NCI-H1105 treated with DMSO at 0.1 percent for 48 hours (cell line): ENCODE results near the gene IGF1R.

Experiments
- DNase-seq: peaks from one replicate; lab custom pipeline; 2025; lab: John Stamatoyannopoulos, UW

The IGF1R gene

DNA sequence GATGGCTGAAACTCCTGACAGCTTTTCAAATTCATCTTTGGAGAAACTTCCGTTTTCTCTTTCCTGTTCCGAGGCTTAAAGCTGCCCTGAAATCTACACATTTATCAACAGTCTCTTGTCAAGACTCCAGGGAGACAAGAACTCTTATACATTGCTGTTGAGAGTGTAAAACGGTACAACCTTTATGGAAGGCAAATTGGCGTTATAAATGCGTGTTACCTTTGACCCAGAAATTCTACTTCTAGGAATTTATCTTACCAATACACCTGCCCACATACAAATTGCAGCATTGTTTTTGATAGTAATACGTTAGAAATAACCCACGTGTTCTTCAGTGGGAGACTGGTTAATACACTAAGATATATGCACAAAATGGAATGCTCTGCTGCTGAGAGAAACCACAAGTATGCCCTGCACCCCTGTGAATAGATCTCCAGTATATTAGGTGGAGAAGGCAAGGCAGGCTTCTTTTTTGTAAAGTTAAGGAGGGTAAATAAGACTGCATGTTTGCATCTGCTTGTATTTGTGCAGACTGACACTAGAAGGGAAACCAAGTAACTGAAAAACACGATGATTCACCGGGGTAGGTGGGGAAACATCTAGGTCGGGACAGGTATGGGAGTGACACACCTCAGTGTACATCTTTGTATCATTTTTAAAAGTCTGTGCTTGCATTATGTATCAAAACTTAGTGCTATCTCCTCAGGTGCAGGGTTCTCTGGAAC lies 97.5 kb downstream of the IGF1R start:
- DNase-seq: no peak

DNA sequence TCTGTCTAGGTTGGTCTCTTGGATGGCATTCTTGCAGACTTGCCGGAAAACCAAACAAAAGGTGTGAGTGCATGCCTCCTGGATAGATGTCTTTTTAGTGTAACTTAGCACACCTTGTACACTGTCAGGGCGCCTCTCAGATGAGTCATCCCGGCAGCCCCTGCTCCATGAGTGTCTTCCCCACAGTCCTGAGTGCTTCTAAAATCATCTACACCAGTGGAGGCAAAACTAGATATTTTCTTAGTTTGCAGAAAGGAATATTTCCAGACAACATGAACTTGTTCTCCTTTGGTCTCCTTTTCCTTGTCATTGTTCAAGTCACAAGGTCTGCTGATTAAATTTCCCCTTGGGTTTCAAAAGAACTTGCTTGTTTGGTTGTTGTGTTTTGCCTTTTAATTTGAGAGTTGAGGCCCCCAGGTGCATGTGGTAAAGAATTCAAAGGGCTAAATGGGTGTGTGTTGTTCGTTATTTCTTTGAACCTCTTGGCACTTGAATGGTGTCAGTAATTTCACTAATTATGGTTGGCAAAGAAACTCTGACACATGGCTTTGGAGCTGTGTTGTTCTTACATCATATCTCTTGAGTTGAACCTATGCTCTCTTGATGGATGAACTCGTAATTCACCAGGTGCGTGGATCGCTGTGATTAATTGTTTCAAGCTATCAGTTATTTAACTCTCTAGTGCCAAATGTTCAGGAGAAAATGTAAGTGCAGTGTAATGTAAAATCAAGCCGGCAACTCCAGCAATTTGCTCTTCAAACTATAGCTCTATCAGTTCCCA lies 98.2 kb downstream of the IGF1R start:
- DNase-seq: peak; percentile 49

DNA sequence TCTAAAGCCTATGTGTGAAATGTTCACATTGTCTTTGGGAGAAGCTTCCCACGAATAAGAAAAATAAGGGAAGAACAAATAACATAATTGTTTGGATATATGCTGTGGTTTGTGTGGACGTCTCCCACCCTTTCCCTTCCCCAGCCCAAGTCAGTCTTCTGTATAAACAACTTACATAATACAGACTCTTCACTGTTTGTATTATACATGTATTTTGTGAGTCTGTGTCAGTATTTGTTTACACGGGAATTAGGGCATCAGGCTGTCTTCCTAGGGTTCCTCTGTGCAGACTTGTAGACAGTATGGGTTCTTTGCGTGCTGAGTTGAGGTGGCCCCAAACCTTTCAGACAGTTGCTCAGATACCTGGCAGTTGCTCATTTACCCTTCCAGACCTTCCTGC lies 103.4 kb downstream of the IGF1R start:
- no peak for DNase-seq

DNA sequence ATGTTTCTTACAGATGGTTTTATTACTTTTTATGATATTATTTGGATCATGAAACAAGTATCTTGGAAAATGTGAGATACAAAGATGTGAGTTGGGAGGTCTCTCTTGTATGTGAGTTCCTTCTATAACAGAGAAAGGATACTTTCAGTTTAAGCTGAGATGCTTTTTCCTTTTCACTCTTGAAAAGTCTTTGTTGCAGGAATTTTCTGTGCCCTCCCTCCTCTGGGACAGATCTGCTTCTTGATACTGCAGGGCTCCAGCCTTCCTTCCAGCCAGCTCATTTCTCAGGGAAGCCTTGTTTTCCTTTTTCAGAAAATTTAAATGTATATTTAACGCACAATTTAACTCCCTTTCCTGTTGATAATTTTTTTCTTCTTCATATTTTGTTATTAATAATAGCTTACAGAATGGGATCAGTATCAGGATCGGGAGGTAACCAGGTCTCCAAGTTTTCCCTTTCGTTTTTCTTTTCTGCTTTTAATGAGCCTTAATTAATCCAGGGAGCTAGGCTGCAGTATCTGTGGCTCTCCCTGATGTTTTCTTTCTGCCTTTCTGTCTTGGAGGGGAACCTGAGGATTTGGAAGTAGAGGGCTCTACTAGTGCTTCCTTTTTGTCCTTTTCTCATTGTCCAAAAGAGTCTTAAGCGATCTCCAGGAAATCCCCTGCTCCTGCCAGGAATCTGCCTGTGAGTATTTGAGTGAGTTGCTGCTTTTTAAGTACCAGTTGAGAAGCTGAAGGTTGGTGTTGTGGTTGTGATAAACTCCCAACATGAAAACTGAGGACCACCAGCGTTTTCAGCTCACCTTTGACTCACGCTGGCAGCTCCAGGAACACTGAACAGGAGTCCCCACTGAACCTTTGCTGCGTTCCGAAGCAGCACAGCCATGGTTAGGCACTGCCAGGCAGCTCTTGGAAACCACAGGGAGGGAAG lies 105.7 kb downstream of the IGF1R start:
- no peak for DNase-seq

- DNase-seq: no peak
Measured at GRCh38 chr15:98754657-98755022, 106.3 kb downstream of the IGF1R start.

GRCh38 chr15:98755138-98755537 lies 106.8 kb downstream of the IGF1R start:
- no peak for DNase-seq

DNA sequence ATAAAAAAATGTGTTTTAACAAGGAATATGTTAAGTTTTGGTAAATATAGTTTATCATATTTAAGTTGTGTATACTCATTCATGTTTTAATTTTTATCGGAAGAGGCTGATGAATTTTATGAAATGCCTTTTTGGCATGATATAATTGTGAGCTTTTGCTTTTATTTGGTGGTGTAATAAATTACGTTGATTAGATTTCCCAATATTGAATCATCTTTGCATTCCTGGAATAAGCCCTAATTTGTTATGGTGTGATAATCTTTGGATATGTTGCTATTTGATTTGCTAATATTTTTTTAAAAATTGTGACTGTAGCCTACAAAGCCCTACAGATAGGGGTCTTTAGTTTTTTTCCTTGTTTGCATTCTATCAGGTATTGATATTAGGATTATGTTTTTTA lies 107.4 kb downstream of the IGF1R start:
- DNase-seq: no peak

DNA sequence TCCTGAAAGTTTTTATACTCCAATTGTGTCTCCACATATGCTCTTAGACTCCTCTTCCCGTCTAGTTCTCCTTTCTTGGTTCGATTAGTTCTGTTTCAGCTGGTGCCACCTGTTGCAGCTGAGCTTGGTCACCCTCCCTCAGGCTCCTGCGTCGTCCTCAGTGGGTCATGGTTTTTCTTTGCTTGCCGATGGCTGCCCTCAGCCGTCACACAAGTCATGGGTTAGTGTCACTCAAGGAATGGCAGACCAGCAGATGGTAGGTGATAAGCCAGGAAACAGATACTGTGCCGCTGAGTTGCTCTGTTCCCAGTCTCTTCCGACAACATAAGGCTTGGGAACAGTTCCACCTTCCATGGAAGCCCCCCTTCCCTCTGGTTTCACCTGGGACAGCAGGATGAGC lies 109.9 kb downstream of the IGF1R start:
- DNase-seq: no peak

- DNase-seq: no peak
Measured at GRCh38 chr15:98759277-98759676, 110.9 kb downstream of the IGF1R start.

GRCh38 chr15:98760112-98760826 lies 111.9 kb downstream of the IGF1R start:
- DNase-seq: peak; percentile 85

DNA sequence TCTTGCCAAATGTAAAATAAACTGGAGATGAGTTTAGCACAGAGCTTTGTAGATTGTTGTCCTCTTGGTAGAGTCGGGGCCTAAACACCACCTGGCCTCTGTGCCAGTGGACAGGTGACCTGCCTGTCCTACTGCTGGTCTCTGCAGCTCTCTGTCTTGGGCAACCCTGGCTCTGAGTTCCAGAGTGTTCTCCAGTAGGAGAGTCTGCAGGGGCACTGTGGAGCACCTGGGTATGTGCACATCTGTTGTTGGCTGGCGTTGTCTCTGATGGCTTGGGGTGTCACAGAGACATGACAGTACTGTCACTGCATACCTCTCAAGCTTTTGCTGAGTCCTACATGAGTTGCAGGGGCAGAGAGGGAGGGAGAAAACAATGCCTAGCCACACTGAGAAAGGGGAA lies 112.6 kb downstream of the IGF1R start:
- DNase-seq: no peak

- no peak for DNase-seq
Measured at GRCh38 chr15:98763179-98763578, 114.8 kb downstream of the IGF1R start.

GRCh38 chr15:98764291-98764690 lies 116.0 kb downstream of the IGF1R start:
- DNase-seq: no peak

- no peak for DNase-seq
Measured at GRCh38 chr15:98765610-98766009, 117.3 kb downstream of the IGF1R start.

DNA sequence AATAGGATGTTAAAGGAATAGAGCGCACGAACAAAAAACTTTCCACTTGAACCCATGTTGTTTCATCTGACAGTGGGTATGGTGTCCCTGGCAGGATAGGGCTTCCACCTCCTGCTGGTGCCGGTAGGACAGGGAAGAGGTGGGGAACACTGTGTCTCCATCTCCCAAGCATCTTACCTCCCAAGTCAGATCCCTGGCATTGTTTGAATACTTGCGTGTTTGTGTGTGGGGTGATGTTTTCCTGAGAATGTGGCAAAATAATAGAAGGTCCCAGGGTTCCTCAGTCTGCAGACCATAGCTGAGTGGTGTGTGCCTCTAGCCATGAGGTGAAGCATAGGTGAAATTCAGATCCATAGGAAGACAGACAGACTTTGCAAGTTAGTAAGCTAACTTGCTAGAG lies 119.4 kb downstream of the IGF1R start:
- DNase-seq: no peak

DNA sequence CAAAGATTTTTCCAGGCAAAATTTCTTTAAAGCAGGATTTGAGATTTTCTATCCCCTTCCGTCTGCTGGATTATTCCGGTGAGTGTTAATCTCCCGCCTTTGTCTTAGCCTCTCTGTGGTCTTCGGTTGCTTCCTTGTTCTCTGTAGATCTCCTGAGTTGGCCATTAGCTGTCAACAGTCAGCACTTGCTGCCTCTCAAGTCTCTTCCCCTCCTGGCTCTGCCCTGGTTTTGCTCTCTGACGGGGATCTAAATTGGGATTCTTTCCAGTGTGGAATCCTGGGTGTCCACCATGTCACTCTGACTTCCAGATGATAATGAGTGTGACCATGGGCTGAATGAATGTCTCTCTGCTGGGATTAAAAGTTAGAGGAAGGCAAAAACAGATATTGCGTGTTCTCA lies 121.5 kb downstream of the IGF1R start:
- DNase-seq: no peak

GRCh38 chr15:98770984-98771383 lies 122.6 kb downstream of the IGF1R start:
- DNase-seq: no peak

DNA sequence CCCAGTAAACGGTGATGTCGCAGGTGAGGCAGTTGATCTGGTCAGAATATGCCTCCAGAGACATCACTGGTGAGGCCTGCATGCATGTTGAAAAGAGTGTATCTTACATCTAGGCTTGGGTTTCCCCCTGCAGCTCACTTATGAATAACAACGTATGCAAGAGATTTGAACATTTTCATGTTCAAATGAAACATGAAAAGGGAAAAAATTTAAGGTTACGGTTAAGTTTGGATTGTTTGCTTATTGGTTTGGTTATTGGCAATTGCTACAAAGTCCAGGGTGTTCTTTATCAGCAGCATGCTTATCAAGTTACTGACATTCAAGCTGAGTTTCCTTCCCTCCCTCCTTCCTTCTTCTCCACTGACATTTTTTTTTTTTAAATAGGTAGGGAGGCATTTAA lies 123.2 kb downstream of the IGF1R start:
- DNase-seq: no peak

DNA sequence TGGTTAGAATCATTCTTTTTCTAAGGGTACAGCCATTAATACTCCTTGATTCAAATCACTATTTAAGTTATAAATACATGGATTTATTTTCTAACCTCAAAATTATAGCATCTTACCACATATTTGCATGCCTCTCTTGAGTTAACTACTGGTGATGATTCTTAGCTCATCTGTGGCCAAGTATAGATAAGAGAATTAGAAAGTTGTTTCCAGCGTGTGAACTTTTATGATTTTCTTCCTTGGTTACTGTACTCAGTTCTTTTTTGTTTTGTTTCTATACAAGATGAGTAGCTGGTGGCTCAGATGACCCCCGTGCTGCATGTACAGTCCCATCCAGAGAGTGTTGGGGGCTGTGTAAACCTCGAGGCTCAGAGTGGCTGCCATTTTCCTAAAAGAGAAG lies 124.6 kb downstream of the IGF1R start:
- no peak for DNase-seq

DNA sequence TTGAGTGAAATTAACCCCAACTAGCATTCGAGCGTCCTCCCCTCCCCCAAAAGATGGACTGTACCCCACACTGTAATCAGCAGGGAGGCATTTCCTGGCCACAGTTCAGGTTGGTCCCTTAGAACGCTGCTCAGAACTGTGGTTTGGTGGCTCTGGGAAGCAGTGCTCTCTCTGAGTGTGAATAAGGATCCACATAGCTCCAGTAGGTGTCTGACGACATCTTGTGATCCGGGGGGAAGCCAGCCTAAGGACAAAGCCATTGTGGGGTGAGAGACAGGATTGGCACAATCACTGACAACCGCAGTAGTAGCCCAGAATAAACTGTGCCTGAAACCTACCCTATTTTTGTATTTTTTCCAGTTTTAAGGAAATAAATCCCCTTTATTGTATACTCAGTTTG lies 125.3 kb downstream of the IGF1R start:
- DNase-seq: no peak

DNA sequence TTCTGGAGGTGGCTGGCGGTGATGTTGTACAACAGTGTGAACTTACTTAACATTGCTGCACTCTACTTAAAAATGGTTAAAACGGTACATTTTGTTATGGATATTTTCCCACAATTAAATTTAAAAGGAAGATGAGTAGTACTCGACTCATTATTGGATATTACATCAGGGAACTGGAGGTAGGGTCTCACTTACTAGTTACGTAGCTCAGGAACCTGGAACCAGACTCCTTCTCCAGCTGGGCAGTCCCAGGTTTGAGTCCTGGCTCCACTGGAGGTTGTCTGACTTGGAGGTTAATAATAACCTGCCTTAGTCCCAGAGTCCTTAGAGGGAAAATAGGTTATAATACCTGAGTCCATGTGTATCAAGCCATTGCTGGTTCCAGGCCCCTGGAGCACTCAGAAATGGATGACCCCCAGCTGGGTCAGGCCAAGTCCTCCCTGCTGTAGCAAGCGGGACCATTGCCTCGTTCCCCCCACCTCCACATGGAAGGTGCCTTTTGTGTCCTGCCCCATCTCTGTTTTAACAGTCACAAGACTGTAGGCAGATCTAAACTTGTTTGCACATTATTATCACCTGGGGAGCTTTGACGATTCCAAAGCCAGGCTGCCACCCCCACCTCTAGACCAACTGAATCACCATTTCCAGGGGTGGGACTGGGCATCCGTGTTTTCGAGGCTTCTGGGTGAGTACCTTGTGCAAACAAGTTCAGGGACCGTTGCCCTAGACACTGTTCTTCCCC lies 126.6 kb downstream of the IGF1R start:
- DNase-seq: no peak
